ENCODE results near the gene FAM227A.

DNA sequence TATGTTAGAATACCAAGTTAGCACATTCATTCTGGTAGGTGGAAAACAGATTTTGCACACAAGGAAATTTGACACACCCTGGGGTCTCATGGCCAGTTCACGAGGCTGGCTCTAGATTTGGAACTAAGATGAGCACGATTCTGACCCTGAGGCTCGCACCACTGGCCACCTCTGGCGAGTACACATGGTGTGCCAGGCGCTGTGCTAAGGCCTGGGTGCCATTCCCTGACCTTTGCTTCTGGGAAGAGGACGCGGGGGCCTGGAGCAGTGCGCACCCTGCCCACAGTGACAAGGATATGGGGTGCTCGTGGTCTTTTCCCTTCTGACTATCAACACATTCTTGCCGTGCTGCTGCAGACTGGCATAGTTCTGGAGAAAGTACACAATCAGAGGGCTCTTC, 56.7 kb downstream of the FAM227A start:
- TF ChIP-seq POLR2A (IDR thresholded peaks at IDR 0.05; ENCODE audit: low read length) (no peak), GATA1 (IDR thresholded peaks at IDR 0.05; ENCODE audit: low read depth, low read length) (no peak)

Data from erythroblast (primary cell).